ENCODE measurements around the gene WEE1.
"Not testable (repeated sequence)": the region's sequence is repeated elsewhere in the genome, so short reads cannot be mapped to it uniquely, and the experiment has no call there.

WEE1 gene

GRCh38 chr11:9600644-9601036 lies 27.2 kb downstream of the WEE1 start:
- no peak overlapping the region for H3K27ac ChIP-seq
- TF ChIP-seq CTCF (IDR thresholded peaks at IDR 0.05): no peak
- TF ChIP-seq ZFX (IDR thresholded peaks at IDR 0.05; ENCODE audit: borderline replicate concordance): no peak

GRCh38 chr11:9601037-9601875 lies 27.8 kb downstream of the WEE1 start:
- no peak overlapping the region for H3K27ac ChIP-seq
- TF ChIP-seq CTCF (IDR thresholded peaks at IDR 0.05) (no peak), ZFX (IDR thresholded peaks at IDR 0.05; ENCODE audit: borderline replicate concordance) (no peak)

- H3K27ac ChIP-seq: no peak overlapping the region
- TF ChIP-seq ZFX (IDR thresholded peaks at IDR 0.05; ENCODE audit: borderline replicate concordance) (no peak), CTCF (IDR thresholded peaks at IDR 0.05) (no peak)
These were observed 28.4 kb downstream of the WEE1 start for GRCh38 chr11:9601876-9602199.

- H3K27ac ChIP-seq: not testable (repeated sequence)
These were observed 29.7 kb downstream of the WEE1 start for GRCh38 chr11:9603214-9603613.

- no peak overlapping the region for H3K27ac ChIP-seq
- TF ChIP-seq ZFX (IDR thresholded peaks at IDR 0.05; ENCODE audit: borderline replicate concordance) (no peak), CTCF (IDR thresholded peaks at IDR 0.05) (no peak)
These were observed 30.7 kb downstream of the WEE1 start for GRCh38 chr11:9604134-9604533.

GRCh38 chr11:9605742-9606141 lies 32.3 kb downstream of the WEE1 start:
- no peak overlapping the region for H3K27ac ChIP-seq
- TF ChIP-seq CTCF (IDR thresholded peaks at IDR 0.05): no peak
- TF ChIP-seq ZFX (IDR thresholded peaks at IDR 0.05; ENCODE audit: borderline replicate concordance): no peak

GRCh38 chr11:9606809-9607510 lies 33.5 kb downstream of the WEE1 start:
- no peak overlapping the region for H3K27ac ChIP-seq
- TF ChIP-seq ZFX (IDR thresholded peaks at IDR 0.05; ENCODE audit: borderline replicate concordance) (no peak), CTCF (IDR thresholded peaks at IDR 0.05) (peak; percentile 23; the same call in 1 of the 2 replicates)
